ENCODE results near the gene DDX42.

GRCh38 chr17:63838631-63839171 is 64.7 kb downstream of the DDX42 start:
- TF ChIP-seq EZH2phosphoT487 (IDR thresholded peaks at IDR 0.05; ENCODE audit: borderline replicate concordance) (no peak), POLR2A (IDR thresholded peaks at IDR 0.05; ENCODE audit: borderline replicate concordance, extremely low read depth, insufficient read depth, insufficient read length) (no peak), CTCF (IDR thresholded peaks at IDR 0.05 in 2 of 3, conservative IDR thresholded peaks at IDR 0.05 in 1 of 3; ENCODE audit: borderline replicate concordance in 1 of 3, insufficient read depth in 1 of 3, low read depth in 2 of 3, low read length in 2 of 3) (no peak), JUND (IDR thresholded peaks at IDR 0.05) (no peak), RAD21 (IDR thresholded peaks at IDR 0.05; ENCODE audit: low read depth) (no peak), REST (IDR thresholded peaks at IDR 0.05; ENCODE audit: low read depth) (no peak), ATF3 (IDR thresholded peaks at IDR 0.05) (no peak), MAX (IDR thresholded peaks at IDR 0.05) (no peak), EZH2 (IDR thresholded peaks at IDR 0.05) (no peak), SIN3A (IDR thresholded peaks at IDR 0.05; ENCODE audit: low read depth) (no peak), FOSL1 (IDR thresholded peaks at IDR 0.05; ENCODE audit: low read depth) (no peak), YY1 (IDR thresholded peaks at IDR 0.05; ENCODE audit: extremely low read depth, insufficient replicate concordance, low read depth, low read length) (no peak)
